ENCODE data around the gene DNAJC4. TPM values are rescaled to one million over a fixed set of nuclear protein-coding genes. Genes with fewer than 3 reads are reported as not detected.

DNAJC4 gene
- total and polyA plus RNA-seq, 2 of the 8 experiments (the other 6 are each of a cell fraction or from before 2014, with no cell fraction given) = 14.6 to 31.0 TPM

DNA sequence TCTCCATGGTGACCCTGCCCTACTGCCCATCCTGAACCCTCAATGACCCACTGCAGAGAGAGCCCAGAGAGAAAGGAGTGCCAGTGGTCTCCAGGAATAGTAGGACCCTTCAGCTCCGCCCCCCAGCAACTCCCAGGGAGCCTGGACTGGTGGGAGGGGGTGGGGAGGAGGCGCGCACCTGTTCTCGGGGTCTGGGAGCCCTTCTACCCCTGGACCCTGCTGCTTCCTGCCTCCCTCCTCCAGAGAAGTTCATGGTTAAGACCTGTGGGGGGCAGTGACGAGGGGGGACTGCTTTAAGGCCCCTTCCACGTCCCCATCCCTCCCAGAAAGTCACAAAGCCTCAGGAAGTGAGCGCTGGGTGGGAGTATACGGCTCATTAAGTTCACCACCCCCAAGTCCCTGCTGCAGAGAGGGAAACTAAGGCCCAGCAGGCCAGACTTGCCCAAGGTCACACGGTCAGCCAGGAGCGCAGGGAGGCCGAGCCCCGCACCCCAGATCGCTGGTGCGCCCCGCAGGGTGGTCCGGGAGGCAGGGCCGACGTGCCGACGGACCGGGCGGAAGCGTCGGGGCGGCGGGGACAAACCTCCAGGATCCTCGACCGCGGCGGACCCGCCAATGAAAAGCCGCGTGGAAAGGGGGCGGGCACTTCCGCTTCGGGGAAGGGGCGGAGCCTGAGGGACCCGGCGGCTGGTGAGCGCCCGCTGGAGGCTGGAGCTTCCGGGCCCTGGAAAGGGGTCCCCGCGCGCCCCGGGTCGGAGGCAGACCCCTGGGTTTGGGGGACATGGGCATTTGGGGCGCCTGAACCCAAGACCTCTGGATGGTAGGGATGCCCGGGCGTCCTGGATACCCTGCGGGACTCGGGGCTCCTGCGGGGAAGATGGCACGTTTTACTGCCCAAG lies 4.5 kb upstream of the DNAJC4 start, which contains the start of the genes NUDT22 and TRPT1:
Gene NUDT22, plus strand, starts transcription at position 667 of the 899 bp plus-strand sequence. CDS start 379 bp downstream, outside the sequence.
Gene TRPT1, minus strand, starts transcription at position 579 of the 899 bp plus-strand sequence. Its CDS starts 326 bp downstream, at position 253.
- H3K4me2 ChIP-seq (ENCODE audit: insufficient read depth in 1 of 2, low read depth in 2 of 2, low read length in 2 of 2) = peak within 1 kb of the TSS; percentile 72 to 93
- peak within 1 kb of the TSS; percentile 99 for H4K5ac ChIP-seq (ENCODE audit: insufficient read length, low read depth, low read length)
- H3K27ac ChIP-seq (ENCODE audit: low read depth, low read length) = peak within 1 kb of the TSS; percentile 11; the same call in 1 of the 2 replicates
- H4K91ac ChIP-seq (replicated peaks; ENCODE audit: insufficient read length, low read length) = peak within 1 kb of the TSS; percentile 88
- H3K27me3 ChIP-seq (replicated peaks in 1 of 4; ENCODE audit: control insufficient read depth in 3 of 4, extremely low read depth in 1 of 4, insufficient read depth in 3 of 4, low read length in 3 of 4) = no peaks in the 10 kb centered on the region
- H3K56ac ChIP-seq (replicated peaks; ENCODE audit: insufficient read length, low read depth, low read length) = peak within 1 kb of the TSS; percentile 63
- H2BK15ac ChIP-seq (ENCODE audit: low read length) = peak within 1 kb of the TSS; percentile 99; the same call in 1 of the 2 replicates
- peak within 1 kb of the TSS; percentile 96 for H3K18ac ChIP-seq (ENCODE audit: extremely low read depth, low read length)
- no peaks in the 10 kb centered on the region for H3K79me1 ChIP-seq (ENCODE audit: low read depth, low read length)
- peak within 1 kb of the TSS; percentile 63 to 90 (median 84) for H3K4me3 ChIP-seq (ENCODE audit: extremely low read depth in 1 of 4, insufficient read depth in 2 of 4, low read depth in 3 of 4, low read length in 4 of 4)
- H4K8ac ChIP-seq (ENCODE audit: extremely low read depth, insufficient read depth, low read length) = peak within 1 kb of the TSS; percentile 9; the same call in 1 of the 2 replicates
- H2AK5ac ChIP-seq (ENCODE audit: low read depth, low read length) = peak within 1 kb of the TSS; percentile 67; the same call in 1 of the 2 replicates
- H2BK20ac ChIP-seq (ENCODE audit: low read length) = no peak within 1 kb of the TSS
- H2BK12ac ChIP-seq (ENCODE audit: low read depth, low read length) = peak within 1 kb of the TSS; percentile 68; the same call in 1 of the 2 replicates
- WGBS, 2 experiments (ENCODE audit: extremely low coverage in 1 of 2, insufficient coverage in 1 of 2, insufficient read length in 1 of 2, insufficient replicate concordance in 2 of 2, low coverage in 1 of 2, low lambda C conversion rate in 2 of 2, missing lambda C conversion rate in 1 of 2) = 1% methylated on average over 44 of the region's 54 CpGs; no CpG with 5 or more reads in 1 of the 2 experiments
- H3K36me3 ChIP-seq (ENCODE audit: control insufficient read depth in 2 of 4, insufficient read depth in 4 of 4, low read length in 3 of 4) = peaks cover 0 to 7% (median 1%) of the 10 kb centered on the region in 4 experiments; a peak in 3 of 8 replicates
- H3K23ac ChIP-seq (ENCODE audit: insufficient read length) = no peak within 1 kb of the TSS
- no peaks in the 10 kb centered on the region for H3K79me2 ChIP-seq (ENCODE audit: control insufficient read depth in 1 of 2, insufficient read depth in 2 of 2, low read length in 2 of 2)
- peak in 1 of 2 experiments; percentile 97 for DNase-seq (ENCODE audit: low read depth in 1 of 2, low spot score in 2 of 2)
- no peaks in the 10 kb centered on the region for H3K9me3 ChIP-seq (ENCODE audit: insufficient read depth in 2 of 2, low read depth in 1 of 2, low read length in 1 of 2)
- H3K4ac ChIP-seq (replicated peaks; ENCODE audit: insufficient read length, low read depth, low read length) = peak within 1 kb of the TSS; percentile 97
- ChIA-PET CTCF (ENCODE audit: partially characterized antibody) (interaction anchor here (0.7 to 6.5 kb wide), 16 partner anchors 9 to 131 kb away, joined by 3 to 64 read pairs (median 4); partner anchors contain the start of genes FERMT3, FKBP2, KCNK4 and PLCB3), POLR2A (ENCODE audit: partially characterized antibody) (interaction anchor here (0.8 to 14.1 kb wide), 15 partner anchors 11 to 92 kb away, joined by 3 to 253 read pairs (median 5); partner anchors contain the start of genes FERMT3, FKBP2, PLCB3 and PPP1R14B)
- peak within 1 kb of the TSS; percentile 95 for H2BK5ac ChIP-seq (ENCODE audit: low read depth, low read length)
- H2BK120ac ChIP-seq (replicated peaks; ENCODE audit: low read depth, low read length) = peak within 1 kb of the TSS; percentile 69
- H4K20me1 ChIP-seq (replicated peaks in 1 of 2; ENCODE audit: control insufficient read depth in 1 of 2, insufficient read depth in 2 of 2, low read length in 2 of 2) = peaks cover 0 to 7% of the 10 kb centered on the region in 2 experiments
- H3K9ac ChIP-seq (replicated peaks in 1 of 4; ENCODE audit: extremely low read depth in 1 of 4, low read depth in 3 of 4, low read length in 3 of 4) = peak within 1 kb of the TSS in 3 of 4 experiments; percentile 5 to 66 (median 62); a peak in 5 of 7 replicates
- FAIRE-seq = no peak
- peaks cover 0 to 23% (median 14%) of the 10 kb centered on the region in 4 experiments; a peak in 6 of 7 replicates for H3K4me1 ChIP-seq (replicated peaks in 1 of 4; ENCODE audit: control insufficient read depth in 3 of 4, insufficient read depth in 4 of 4, low read length in 3 of 4)
- H3K23me2 ChIP-seq (ENCODE audit: low read depth, low read length) = peaks cover 15% of the 10 kb centered on the region
- H2AFZ ChIP-seq (ENCODE audit: low read length) = no peak within 1 kb of the TSS
- H3K14ac ChIP-seq (ENCODE audit: insufficient read length) = no peak within 1 kb of the TSS
- TF ChIP-seq YY1 (IDR thresholded peaks at IDR 0.05; ENCODE audit: low read depth, low read length) (0 out of 2 replicates have a peak, but pooled peaks have one; percentile 0), BACH1 (IDR thresholded peaks at IDR 0.05; ENCODE audit: low read length) (peak; percentile 55; the same call in 1 of the 2 replicates), RXRA (IDR thresholded peaks at IDR 0.05; ENCODE audit: insufficient read depth, low read depth, low read length) (no peak), FOSL1 (IDR thresholded peaks at IDR 0.05; ENCODE audit: insufficient read depth, low read depth, low read length) (no peak), POLR2AphosphoS5 (IDR thresholded peaks at IDR 0.05; ENCODE audit: low read depth, low read length) (no peak), HDAC2 (IDR thresholded peaks at IDR 0.05; ENCODE audit: borderline replicate concordance in 1 of 2, low read depth in 2 of 2, low read length in 2 of 2) (peak; percentile 54 to 76; a peak in 2 of 4 replicates)
- TF ChIP-seq, protein P1, sequence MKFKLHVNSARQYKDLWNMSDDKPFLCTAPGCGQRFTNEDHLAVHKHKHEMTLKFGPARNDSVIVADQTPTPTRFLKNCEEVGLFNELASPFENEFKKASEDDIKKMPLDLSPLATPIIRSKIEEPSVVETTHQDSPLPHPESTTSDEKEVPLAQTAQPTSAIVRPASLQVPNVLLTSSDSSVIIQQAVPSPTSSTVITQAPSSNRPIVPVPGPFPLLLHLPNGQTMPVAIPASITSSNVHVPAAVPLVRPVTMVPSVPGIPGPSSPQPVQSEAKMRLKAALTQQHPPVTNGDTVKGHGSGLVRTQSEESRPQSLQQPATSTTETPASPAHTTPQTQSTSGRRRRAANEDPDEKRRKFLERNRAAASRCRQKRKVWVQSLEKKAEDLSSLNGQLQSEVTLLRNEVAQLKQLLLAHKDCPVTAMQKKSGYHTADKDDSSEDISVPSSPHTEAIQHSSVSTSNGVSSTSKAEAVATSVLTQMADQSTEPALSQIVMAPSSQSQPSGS (IDR thresholded peaks at IDR 0.05; ENCODE audit: low read length) = no peak

Data from H1 (cell line).